ENCODE results near the gene VPS37C. TPM values are rescaled to one million over a fixed set of nuclear protein-coding genes. Genes with fewer than 3 reads are reported as not detected.

VPS37C gene
- total and polyA plus RNA-seq, 9 of the 15 experiments (the other 6 are each of a cell fraction or from before 2014, with no cell fraction given) = 0.62 to 29.8 (median 11.5) TPM

DNA sequence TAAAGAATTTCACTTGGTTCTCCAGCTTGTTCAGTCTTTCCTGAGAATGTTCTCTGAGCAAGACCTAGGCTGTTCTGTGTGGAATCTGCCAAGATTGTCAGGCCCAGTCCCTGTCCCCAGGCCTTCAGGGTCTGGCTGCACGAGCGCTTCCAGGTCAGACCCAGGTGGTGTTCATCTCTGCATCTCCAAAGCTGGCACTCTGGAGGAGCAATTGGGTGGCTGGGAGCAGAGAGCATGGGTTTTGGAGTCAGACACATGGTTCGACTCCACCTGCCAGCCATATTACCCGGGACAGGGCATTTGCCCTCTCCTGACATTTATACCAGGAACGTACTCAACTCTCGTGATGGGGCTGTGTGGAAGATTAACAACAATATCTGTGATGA, 50.2 kb downstream of the VPS37C start:
- DNase-seq (ENCODE audit: extremely low read depth in 1 of 4, low spot score in 3 of 4) (no peak), ATAC-seq (no peak), FAIRE-seq (no peak)
- Histone ChIP-seq H3K27ac (ENCODE audit: extremely low read depth, low read depth, low read length) (no peak overlapping the region), H3K4me3 (no peak overlapping the region), H3K4me1 (replicated peaks in 1 of 2; ENCODE audit: control insufficient read depth in 2 of 2, insufficient read depth in 2 of 2, low read length in 2 of 2) (no peaks in the 10 kb centered on the region), H3K9me1 (ENCODE audit: control insufficient read depth, insufficient read depth, low read length) (no peaks in the 10 kb centered on the region), H3K9me3 (replicated peaks; ENCODE audit: control insufficient read depth, insufficient read depth, low read depth, low read length) (no peaks in the 10 kb centered on the region), H3K4me2 (ENCODE audit: insufficient read depth, low read length) (no peak overlapping the region), H2AFZ (ENCODE audit: low read depth, low read length) (no peak overlapping the region), H4K20me1 (replicated peaks; ENCODE audit: control insufficient read depth, insufficient read depth, low read length) (peaks cover 14% of the 10 kb centered on the region), H3K79me2 (ENCODE audit: control insufficient read depth, insufficient read depth, low read length) (no peaks in the 10 kb centered on the region), H3K27me3 (ENCODE audit: control insufficient read depth in 2 of 2, insufficient read depth in 2 of 2, low read length in 2 of 2) (peaks cover 57 to 92% of the 10 kb centered on the region in 2 experiments), H3K9ac (ENCODE audit: insufficient read depth in 1 of 2, low read depth in 2 of 2, low read length in 2 of 2) (no peak overlapping the region), H3K36me3 (ENCODE audit: control insufficient read depth, insufficient read depth, low read length) (no peaks in the 10 kb centered on the region)
- TF ChIP-seq KLF1 (tag; IDR thresholded peaks at IDR 0.05) (no peak), ZNF766 (CRISPR knock-in tag; conservative IDR thresholded peaks at IDR 0.05) (no peak), IRF2 (CRISPR knock-in tag; IDR thresholded peaks at IDR 0.05) (no peak), XRCC4 (IDR thresholded peaks at IDR 0.05; ENCODE audit: extremely low read depth, insufficient read depth, insufficient read length) (no peak), MLX (CRISPR knock-in tag; conservative IDR thresholded peaks at IDR 0.05) (no peak), CREB1 (IDR thresholded peaks at IDR 0.05) (no peak), CREB1 (CRISPR knock-in tag; IDR thresholded peaks at IDR 0.05) (no peak)
- ChIA-PET CTCF (ENCODE audit: low intra/inter-chr PET ratio) (no interaction called here), POLR2A (interaction anchor here (1.6 kb wide), 1 partner anchor 9 kb away, joined by 4 read pairs; no protein-coding TSS in a partner anchor)
- in situ Hi-C loops (cut with MboI) = no loop called here
- no TSS peak for BruUV-seq (replicated peaks)
- intact Hi-C loops (cut with micrococcal nuclease) = no loop called here
- WGBS (ENCODE audit: insufficient coverage, low coverage, missing lambda C conversion rate) = 3% methylated on average over 6 of the region's 6 CpGs
